CD4-positive, alpha-beta T cell treated with Interleukin-10 for 1 hour (primary cell): Measurements from ENCODE around the gene CAB39L.

Experiments used
- DNase-seq: peaks from one replicate; pipeline ENCODE4 v3.0.0-alpha.2; 2020

The CAB39L gene

DNA sequence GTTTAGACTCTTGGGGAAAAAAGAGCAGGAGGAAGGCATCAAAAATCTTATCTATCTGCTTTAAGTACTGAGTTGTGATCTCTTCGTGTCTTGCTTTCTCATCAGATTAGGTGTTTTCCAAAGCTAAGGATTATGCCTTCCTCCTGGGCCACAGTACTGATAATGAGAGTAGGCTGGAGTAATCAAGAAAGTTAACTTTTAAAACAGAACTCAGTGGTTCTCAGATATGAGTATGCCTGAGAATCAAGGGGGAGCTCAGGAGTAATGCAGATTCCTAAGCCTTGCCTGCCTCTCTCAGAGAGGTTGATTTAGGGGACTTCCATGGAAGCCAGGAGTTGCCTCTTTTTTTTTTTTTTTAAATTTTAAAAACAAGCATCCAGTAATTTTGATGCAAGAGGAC lies 172.6 kb downstream of the CAB39L start:
- no peak for DNase-seq

GRCh38 chr13:49265822-49266221 lies 178.0 kb downstream of the CAB39L start:
- DNase-seq: no peak

GRCh38 chr13:49262634-49263033 lies 181.2 kb downstream of the CAB39L start:
- no peak for DNase-seq

DNA sequence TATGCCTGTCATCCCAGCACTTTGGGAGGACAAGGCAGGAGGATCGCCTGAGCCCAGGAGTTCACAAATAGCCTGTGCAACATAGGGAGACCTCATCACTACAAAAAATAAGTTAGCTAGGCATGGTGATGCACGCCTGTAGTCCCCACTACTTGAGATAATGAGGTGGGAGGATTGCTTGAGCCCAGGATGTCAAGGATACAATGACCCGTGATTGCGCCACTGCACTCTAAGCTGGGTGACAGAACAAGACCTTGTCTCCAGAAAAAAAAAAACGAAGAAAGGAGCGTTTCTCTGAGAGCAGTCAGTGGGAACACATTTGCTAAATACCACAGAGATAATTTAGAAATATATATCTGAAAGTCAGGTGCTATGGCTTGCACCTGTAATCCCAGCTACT lies 184.3 kb downstream of the CAB39L start:
- DNase-seq: no peak
